ENCODE results near the gene PADI3.

PADI3 gene

DNA sequence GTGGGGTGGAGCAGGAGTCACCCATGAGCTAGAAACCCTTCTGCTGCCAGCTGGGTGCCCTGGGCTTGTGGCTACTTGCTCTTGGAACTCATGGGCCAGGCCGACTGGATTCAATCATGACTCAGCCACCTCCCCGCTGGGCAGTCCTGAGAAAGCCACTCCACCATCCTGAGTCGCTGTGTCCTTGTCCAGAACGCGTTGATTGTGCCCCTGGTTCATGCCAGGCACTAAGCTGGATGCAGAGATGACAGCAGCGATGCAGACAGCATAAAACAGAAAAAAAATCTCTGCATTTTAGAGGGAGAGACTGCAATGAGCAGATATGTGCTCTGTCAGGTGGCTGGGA is 33.4 kb upstream of the PADI3 start:
- no peak for DNase-seq (ENCODE audit: low read depth)

DNA sequence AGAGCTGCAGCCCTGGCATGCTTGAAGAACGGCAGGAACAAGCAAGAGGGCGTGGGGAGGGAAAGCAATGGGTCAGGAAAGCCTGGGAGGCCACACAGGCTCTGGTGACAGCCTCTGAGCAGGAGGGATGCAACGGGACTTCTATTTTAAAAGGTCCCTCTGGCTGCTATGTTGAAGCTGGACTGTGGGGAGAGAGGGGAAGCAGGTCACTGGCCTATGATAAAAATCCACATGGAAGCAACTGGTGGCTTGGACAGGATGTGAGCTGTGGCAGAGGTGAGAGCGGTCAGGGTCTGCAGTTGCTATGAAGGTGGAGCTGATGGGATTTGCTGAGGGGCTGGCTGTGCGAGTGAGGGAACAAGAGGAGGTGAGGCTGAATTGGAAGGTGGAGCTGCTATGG is 32.8 kb upstream of the PADI3 start:
- DNase-seq (ENCODE audit: low read depth): no peak
- H3K4me3 ChIP-seq (ENCODE audit: low read length): no peak overlapping the region
- no peak for TF ChIP-seq CTCF (conservative IDR thresholded peaks at IDR 0.05; ENCODE audit: low read length)

More for the DNA sequence above, 33.4 kb upstream of the PADI3 start:
- H3K4me3 ChIP-seq (ENCODE audit: low read length): no peak overlapping the region
- no peak for TF ChIP-seq CTCF (conservative IDR thresholded peaks at IDR 0.05; ENCODE audit: low read length)

- no peak overlapping the region for H3K4me3 ChIP-seq (ENCODE audit: low read length)
- no peak for TF ChIP-seq CTCF (conservative IDR thresholded peaks at IDR 0.05; ENCODE audit: low read length)
- DNase-seq (ENCODE audit: low read depth): no peak
Measured at GRCh38 chr1:17217607-17218006, 31.3 kb upstream of the PADI3 start.

DNA sequence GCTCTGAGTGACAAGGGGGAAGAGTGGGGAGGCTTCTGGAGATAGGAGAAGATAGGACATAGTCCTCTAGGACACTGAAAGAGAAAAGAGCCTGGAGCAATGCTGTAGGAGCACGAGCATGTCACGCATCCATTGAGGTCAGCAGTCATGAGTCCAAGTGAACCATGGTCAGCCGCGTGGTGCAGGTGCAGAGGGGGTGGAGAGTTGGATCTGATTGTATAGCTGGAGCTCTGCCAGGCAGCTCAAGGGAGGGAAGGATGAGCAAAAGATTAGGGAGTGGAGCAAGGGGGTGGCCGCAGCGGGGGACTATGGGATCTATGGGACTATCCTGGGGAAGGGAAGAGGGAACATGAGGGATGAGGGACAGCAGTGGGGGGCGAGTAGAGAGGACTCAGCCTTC is 30.0 kb upstream of the PADI3 start:
- no peak for TF ChIP-seq CTCF (conservative IDR thresholded peaks at IDR 0.05; ENCODE audit: low read length)
- no peak overlapping the region for H3K4me3 ChIP-seq (ENCODE audit: low read length)
- no peak for DNase-seq (ENCODE audit: low read depth)

DNA sequence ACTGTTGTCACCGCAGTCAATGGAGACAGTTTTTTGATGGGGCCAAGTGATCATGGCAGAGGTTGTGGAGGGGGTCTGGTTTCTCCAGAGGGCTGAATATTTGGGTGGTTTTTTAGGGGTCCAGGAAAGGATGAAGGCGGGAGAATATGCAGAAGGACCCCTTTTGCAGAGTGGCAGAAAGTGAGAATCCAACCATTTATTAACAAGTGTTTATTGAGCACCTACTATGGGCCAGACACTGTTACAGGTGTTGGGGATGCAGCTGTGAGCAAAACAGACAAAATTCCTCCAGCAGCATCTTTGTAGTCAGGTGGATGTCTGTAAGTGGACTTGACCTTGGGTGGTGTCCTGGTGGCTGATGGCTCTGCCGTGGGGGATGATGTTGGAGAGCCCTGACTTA is 28.6 kb upstream of the PADI3 start:
- TF ChIP-seq CTCF (conservative IDR thresholded peaks at IDR 0.05; ENCODE audit: low read length): no peak
- DNase-seq (ENCODE audit: low read depth): no peak
- no peak overlapping the region for H3K4me3 ChIP-seq (ENCODE audit: low read length)

DNA sequence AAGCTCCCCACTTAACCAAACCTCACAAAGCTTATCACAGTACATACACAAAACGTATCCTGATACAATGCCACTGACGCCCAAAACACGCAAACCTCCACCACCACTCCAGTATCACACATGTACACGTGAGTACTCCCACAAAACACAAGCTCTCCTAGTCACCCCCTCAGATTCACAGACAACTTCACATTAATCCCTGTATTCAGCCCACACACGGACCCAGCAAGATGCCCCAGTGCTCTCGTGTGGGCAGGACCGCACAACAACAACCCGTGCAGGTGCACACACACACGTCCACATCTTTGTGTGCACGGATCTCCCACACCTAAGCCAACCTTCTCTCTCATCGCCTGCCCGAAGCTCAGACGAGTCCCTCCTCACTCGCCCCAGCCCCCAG is 26.3 kb upstream of the PADI3 start:
- TF ChIP-seq CTCF (conservative IDR thresholded peaks at IDR 0.05; ENCODE audit: low read length): no peak
- no peak for DNase-seq (ENCODE audit: low read depth)
- H3K4me3 ChIP-seq (ENCODE audit: low read length): no peak overlapping the region

- H3K4me3 ChIP-seq (ENCODE audit: low read length): no peak overlapping the region
- TF ChIP-seq CTCF (conservative IDR thresholded peaks at IDR 0.05; ENCODE audit: low read length): no peak
- DNase-seq (ENCODE audit: low read depth): no peak
Measured at GRCh38 chr1:17224434-17224833, 24.5 kb upstream of the PADI3 start.
